Measurements from ENCODE around the gene PFN2.
A peak's percentile ranks its signal among the peaks of the same experiment; 100 is the strongest.
"Not testable (repeated sequence)": the region's sequence is repeated elsewhere in the genome, so short reads cannot be mapped to it uniquely, and the experiment has no call there.

PFN2 gene

DNA sequence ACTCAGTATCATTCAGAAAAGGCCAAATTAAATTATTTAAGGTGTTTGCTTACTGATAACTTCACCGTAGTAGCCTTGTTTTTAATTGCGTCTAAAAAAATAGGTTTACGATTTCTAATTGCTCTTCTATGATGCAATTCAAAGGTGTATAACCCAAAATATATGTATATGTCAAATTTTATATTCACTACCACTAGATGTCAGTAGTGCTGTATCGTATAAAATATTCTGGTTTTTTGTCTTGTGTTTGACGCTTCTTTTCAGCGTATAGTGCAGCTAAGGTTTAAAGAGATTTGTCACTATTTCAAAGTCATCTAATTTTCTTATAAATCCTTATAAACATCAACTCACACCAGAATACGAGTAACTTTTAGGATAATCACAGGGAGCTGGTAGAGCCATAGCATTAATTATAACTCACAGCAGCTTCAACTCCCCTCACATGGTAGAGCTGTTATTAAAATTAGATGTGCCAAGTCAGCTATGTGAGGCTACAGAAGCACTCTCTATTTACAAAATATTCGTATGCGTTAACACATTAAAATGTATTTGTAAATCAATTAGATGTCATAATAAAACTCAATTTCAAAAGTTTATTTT, 3.5 kb downstream of the PFN2 start:
- DNase-seq, result peak; percentile 47

DNA sequence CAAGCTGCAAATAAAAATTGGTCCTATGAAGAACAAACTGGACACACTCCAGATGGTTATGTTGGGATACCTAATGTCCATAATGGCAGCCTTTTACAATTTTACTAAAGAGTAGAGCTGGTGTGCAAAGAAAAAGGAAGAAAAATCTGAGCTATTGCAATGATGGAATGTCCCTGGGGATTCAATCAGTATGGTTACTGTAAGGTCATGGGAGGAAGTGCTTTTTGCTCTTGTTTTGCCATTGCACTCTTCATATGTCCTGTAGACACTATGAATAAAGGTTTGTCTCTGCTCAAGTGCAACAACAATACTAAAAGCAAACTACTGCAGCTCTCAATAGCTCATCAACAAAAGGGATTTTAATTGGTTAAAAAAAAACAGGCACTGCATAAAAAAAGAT, 5.4 kb downstream of the PFN2 start:
- no peak for DNase-seq

DNA sequence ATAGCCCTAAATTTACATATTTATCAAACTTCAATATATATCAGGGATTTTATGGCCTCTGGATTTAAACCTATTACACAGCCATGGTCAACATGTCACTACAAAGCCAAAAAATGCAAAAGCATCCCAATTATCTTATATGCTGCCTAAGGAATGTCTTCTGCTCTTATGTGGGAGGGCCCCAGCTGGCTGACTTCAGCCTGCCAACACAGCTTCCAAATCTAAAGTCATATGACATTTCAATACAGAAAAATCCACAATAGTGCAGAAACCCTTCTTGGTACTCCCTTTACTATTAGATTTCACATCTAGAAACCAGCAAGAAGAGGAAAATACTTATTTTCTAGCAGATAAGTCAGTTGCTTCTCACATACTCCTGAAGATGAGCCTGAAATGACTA, 6.4 kb downstream of the PFN2 start:
- DNase-seq, result no peak

- DNase-seq, result no peak
These were observed 7.2 kb downstream of the PFN2 start for GRCh38 chr3:149963485-149963884.

DNA sequence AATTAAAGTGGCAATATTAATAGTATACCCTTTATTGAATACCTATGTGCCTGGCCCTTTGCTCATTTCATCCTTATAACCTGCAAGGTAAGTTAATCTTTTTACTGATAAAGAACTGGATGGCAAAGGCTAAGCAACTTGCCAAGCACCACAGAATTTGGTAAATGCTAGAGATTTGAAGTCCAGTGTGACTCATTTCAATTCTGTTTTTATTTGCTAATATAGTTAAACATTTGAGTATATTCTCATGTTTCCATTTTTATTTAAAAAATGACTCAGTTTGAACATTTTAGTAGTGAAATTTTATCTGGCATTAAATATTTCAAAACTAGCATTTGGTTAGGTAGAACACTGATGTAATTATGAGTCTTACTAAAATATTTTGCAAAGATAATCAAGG, 11.3 kb downstream of the PFN2 start:
- no peak for DNase-seq

DNA sequence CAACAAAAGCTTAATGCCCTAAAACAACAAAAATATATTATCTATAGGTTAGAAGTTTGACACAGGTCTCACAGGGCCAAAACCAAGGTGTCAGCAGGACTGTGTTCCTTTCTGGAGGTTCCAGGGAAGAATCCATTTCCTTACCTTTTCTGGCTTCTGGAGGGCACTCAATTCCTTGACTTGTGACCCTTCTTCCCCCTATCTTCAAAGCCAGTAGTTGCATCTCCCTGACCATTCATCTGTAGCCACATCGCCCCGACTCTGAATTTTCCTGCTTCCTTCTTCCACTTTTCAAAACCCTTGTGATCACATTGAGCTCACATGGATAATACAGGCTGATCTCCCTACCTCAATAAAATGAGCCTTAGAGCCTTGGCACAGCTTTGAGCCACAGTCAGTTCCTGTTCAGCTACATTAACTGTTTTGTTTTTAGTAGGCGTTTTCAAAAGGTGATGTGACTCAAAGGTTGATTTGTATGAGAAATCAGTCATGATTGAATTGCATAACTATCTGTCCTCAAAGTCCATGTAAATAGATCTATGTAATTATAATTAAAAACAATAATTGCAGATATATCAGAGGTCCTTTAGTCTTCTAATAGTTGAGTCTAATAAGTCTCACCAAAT, 12.4 kb downstream of the PFN2 start:
- no peak for DNase-seq

DNA sequence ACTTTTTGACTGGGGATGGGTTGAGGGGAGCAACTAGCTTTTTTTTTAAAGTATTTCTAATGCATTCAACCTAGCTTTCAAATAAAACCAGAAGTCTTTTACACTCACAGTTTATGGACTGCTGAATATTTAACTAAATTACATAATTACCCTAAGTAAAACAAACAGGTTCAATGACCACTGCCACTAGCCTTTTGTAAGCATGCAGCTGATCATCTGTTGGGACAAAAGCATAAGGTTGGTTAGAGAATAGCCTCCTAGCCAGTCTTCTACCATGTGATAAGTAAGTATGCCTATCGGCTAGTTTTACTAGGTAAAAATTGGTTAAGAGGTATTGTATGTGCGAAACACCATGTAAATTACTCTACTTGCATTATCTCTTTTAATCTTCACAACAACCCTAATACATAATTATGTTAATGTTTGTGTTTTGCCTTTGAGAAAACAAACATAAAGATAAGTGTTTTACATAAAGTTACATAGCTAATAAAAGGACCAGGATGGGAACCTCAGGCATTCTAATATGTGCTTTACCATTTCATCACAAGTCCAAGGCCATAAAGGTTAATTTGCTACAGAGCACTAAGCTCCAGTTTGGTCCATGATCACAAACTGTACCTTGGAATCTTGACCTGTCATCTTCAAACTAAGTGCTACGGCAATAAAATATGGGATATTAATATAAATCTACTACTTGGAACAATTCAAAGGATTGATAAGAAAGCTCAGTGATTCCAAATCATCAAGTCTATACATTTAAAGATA, 13.2 kb downstream of the PFN2 start:
- DNase-seq, result no peak

GRCh38 chr3:149955449-149955848, 15.2 kb downstream of the PFN2 start:
- DNase-seq, result no peak

GRCh38 chr3:149954812-149955211, 15.9 kb downstream of the PFN2 start:
- no peak for DNase-seq

DNA sequence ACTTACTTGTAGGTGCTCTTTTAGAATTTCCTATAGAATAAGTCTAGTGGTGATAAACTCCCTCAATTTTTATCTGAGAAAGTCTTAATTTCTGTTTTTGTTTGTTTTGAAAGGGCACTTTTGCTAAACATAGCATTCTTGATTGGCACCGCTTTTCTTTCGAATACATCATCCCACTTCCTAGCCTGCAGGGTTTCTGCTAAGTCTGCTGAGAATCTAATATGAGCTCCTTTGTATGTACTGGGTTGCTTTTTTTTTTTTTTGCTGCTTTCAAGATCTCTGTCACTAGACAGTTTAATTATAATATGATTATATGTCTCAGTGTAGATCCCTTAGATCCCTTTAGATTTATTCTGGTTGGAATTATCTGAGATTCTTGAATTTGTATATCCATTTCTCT, 21.5 kb downstream of the PFN2 start:
- DNase-seq, result no peak

DNA sequence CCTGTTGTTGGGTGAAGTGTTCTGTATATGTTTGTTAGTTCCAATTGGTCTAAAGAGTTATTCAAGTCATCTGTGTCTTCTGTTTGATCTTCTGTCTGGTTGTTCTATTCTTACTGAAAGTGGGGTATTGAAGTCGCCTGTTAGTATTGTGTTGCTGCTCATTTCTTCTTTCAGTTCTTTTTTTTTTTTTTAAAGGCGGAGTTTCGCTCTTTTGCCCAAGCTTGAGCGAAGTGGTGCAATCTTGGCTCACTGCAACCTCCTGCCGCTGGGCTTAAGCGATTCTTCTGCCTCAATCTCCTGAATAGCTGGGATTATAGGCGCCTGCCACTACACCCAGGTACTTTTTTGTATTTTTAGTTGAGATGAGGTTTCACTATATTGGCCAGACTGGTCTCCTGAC, 23.5 kb downstream of the PFN2 start:
- DNase-seq, result no peak

DNA sequence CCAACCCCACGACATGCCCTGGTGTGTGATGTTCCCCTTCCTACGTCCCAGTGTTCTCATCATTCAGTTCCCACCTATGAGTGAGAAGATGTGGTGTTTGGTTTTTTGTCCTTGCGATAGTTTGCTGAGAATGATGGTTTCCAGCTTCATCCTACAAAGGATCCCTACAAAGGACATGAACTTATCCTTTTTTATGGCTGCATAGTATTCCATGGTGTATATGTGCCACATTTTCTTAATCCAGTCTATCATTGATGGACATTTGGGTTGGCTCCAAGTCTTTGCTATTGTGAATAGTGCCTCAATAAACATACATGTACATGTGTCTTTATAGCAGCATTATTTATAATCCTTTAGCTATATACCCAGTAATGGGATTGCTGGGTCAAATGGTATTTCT, 26.7 kb downstream of the PFN2 start:
- DNase-seq, result not testable (repeated sequence)

GRCh38 chr3:149942409-149942808, 28.3 kb downstream of the PFN2 start:
- no peak for DNase-seq

DNA sequence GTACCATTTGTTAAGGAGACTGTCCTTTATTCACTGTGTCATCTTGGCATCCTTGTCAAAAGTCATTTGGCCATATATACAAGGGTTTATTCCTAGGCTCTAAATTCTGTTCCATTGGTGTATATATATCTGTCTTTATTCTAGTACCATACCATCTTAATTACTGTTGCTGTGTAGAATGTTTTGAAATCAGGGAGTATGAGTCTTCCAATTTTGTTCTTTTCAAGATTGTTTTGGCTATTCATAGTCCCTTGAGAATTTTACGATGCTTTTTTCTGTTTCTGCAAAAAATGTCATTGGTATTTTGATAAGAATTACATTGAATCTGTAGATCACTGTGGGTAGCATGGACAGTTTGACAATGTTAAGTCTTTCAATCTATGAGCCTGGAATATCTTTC, 28.7 kb downstream of the PFN2 start:
- DNase-seq, result no peak

GRCh38 chr3:149941186-149941585, 29.5 kb downstream of the PFN2 start:
- no peak for DNase-seq

GRCh38 chr3:149938392-149939055, 32.2 kb downstream of the PFN2 start:
- DNase-seq, result not testable (repeated sequence)

GRCh38 chr3:149936812-149937230, 33.9 kb downstream of the PFN2 start:
- DNase-seq, result peak; percentile 16

GRCh38 chr3:149934524-149934923, 36.2 kb downstream of the PFN2 start:
- no peak for DNase-seq

GRCh38 chr3:149933858-149934257, 36.8 kb downstream of the PFN2 start:
- no peak for DNase-seq

- DNase-seq, result no peak
These were observed 37.7 kb downstream of the PFN2 start for GRCh38 chr3:149933008-149933407.

- no peak for DNase-seq
These were observed 50.6 kb downstream of the PFN2 start for GRCh38 chr3:149920119-149920518.

DNA sequence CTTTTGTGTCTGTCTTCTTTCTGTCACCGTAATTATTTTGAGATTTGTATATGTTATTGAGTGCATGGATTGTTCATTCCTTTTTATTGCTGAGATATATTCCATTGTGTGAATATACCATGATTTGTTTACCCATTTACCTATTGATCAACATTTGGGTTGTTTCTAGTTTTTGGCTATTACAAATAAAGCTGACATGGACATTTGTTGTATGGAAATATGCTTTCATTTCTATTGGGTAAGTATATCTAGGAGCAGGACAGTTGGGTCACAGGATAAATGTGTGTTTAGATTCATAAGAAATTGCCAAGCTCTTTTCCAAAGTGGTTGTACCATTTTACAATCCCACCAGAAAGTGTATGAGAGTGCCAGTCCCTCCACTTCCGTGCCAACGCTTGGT, 51.2 kb downstream of the PFN2 start:
- no peak for DNase-seq

- no peak for DNase-seq
These were observed 53.5 kb downstream of the PFN2 start for GRCh38 chr3:149917124-149917667.

Measured in NCI-H748 treated with DMSO at 0.1 percent for 48 hours (cell line).